ENCODE measurements around the gene ARL2BP. TPM values are rescaled to one million over a fixed set of nuclear protein-coding genes. Genes with fewer than 3 reads are reported as not detected.

ARL2BP gene
- total and polyA plus RNA-seq, 4 donors, result 13.4 to 33.6 (median 19.2) TPM

DNA sequence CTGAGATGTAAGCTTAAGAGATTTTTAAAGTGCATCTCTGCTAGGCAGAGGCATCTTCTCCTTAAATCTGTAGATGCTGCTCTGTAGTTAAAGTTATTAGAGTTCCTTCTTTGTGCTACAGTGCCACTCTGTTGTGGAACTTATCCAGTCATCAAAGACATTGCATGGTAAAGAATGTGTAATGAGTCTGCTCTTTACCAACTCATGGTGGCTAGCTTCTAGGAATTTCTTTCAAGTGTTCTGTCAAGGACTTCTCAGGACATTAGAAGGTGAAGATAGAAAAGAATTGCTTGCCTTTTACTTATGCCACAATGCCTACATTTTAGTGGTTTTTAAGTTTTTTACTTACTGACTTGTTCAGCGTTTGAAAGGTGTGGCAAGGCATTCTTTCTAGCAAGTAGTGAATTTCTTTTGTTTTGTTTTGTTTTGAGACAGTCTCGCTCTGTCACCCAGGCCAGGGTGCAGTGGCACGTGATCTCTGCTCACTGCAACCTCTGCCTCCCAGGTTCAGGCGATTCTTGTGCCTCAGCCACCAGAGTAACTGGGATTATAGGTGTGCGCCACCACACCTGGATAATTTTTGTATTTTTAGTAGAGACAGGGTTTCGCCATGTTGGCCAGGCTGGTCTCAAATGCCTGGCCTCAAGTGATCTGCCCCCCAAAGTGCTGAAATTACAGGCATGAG lies 20.3 kb upstream of the ARL2BP start:
- TF ChIP-seq HNF4A (conservative IDR thresholded peaks at IDR 0.05), result no peak
- no peak for TF ChIP-seq HNF4G (IDR thresholded peaks at IDR 0.05)
- no peak for TF ChIP-seq NR2F2 (IDR thresholded peaks at IDR 0.05)
- TF ChIP-seq YY1 (IDR thresholded peaks at IDR 0.05), result no peak
- TF ChIP-seq, protein P1, sequence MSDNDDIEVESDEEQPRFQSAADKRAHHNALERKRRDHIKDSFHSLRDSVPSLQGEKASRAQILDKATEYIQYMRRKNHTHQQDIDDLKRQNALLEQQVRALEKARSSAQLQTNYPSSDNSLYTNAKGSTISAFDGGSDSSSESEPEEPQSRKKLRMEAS (IDR thresholded peaks at IDR 0.05), result no peak
- TF ChIP-seq, protein P2, sequence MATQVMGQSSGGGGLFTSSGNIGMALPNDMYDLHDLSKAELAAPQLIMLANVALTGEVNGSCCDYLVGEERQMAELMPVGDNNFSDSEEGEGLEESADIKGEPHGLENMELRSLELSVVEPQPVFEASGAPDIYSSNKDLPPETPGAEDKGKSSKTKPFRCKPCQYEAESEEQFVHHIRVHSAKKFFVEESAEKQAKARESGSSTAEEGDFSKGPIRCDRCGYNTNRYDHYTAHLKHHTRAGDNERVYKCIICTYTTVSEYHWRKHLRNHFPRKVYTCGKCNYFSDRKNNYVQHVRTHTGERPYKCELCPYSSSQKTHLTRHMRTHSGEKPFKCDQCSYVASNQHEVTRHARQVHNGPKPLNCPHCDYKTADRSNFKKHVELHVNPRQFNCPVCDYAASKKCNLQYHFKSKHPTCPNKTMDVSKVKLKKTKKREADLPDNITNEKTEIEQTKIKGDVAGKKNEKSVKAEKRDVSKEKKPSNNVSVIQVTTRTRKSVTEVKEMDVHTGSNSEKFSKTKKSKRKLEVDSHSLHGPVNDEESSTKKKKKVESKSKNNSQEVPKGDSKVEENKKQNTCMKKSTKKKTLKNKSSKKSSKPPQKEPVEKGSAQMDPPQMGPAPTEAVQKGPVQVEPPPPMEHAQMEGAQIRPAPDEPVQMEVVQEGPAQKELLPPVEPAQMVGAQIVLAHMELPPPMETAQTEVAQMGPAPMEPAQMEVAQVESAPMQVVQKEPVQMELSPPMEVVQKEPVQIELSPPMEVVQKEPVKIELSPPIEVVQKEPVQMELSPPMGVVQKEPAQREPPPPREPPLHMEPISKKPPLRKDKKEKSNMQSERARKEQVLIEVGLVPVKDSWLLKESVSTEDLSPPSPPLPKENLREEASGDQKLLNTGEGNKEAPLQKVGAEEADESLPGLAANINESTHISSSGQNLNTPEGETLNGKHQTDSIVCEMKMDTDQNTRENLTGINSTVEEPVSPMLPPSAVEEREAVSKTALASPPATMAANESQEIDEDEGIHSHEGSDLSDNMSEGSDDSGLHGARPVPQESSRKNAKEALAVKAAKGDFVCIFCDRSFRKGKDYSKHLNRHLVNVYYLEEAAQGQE (IDR thresholded peaks at IDR 0.05), result no peak
- TF ChIP-seq FOXA2 (IDR thresholded peaks at IDR 0.05), result no peak
- no peak for TF ChIP-seq FOXA1 (IDR thresholded peaks at IDR 0.05)
- TF ChIP-seq RAD21 (IDR thresholded peaks at IDR 0.05), result no peak
- Histone ChIP-seq H3K4me1 (ENCODE audit: control insufficient read depth in 4 of 4, insufficient read depth in 4 of 4, low read length in 3 of 4) (no peaks in the 10 kb centered on the region), H3K9me3 (ENCODE audit: control insufficient read depth in 4 of 4, low read length in 3 of 4) (no peaks in the 10 kb centered on the region), H3K27me3 (ENCODE audit: control insufficient read depth in 4 of 4, insufficient read depth in 4 of 4, low read length in 3 of 4) (no peaks in the 10 kb centered on the region), H3K4me3 (ENCODE audit: low read depth in 1 of 3, low read length in 3 of 3) (no peak overlapping the region), H3K27ac (ENCODE audit: low read depth in 1 of 2, low read length in 2 of 2) (no peak overlapping the region), H3K9ac (ENCODE audit: low read depth in 1 of 2, low read length in 2 of 2) (no peak overlapping the region), H3K36me3 (ENCODE audit: control insufficient read depth in 4 of 4, insufficient read depth in 3 of 4, low read depth in 1 of 4, low read length in 3 of 4) (peaks cover 16 to 73% (median 59%) of the 10 kb centered on the region in 4 donors)
- 97% methylated on average over 6 of the region's 6 CpGs for WGBS
- DNase-seq (ENCODE audit: low spot score), result no peak

DNA sequence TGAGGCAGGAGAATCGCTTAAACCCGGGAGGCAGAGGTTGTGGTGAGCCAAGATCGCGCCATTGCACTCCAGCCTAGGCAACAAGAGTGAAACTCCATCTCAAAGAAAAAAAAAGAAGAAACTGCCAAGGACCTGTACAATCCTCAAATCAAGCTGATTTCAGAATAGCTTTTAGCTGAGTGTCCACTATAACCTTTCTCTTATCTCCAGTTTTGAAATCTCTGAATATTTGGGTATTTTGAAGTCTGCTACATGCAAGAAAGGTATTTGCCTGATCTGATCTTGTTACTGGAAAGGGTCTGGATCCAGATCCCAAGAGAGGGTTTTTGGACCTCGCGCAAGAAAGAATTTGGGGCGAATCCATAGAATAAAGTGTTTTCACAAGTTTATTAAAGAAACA lies 19.1 kb upstream of the ARL2BP start:
- DNase-seq (ENCODE audit: low spot score), result no peak
- Histone ChIP-seq H3K4me3 (ENCODE audit: low read depth in 1 of 3, low read length in 3 of 3) (no peak overlapping the region), H3K9ac (ENCODE audit: low read depth in 1 of 2, low read length in 2 of 2) (no peak overlapping the region), H3K9me3 (ENCODE audit: control insufficient read depth in 4 of 4, low read length in 3 of 4) (no peaks in the 10 kb centered on the region), H3K27ac (ENCODE audit: low read depth in 1 of 2, low read length in 2 of 2) (no peak overlapping the region), H3K27me3 (ENCODE audit: control insufficient read depth in 4 of 4, insufficient read depth in 4 of 4, low read length in 3 of 4) (no peaks in the 10 kb centered on the region), H3K4me1 (ENCODE audit: control insufficient read depth in 4 of 4, insufficient read depth in 4 of 4, low read length in 3 of 4) (no peaks in the 10 kb centered on the region), H3K36me3 (ENCODE audit: control insufficient read depth in 4 of 4, insufficient read depth in 3 of 4, low read depth in 1 of 4, low read length in 3 of 4) (peaks cover 20 to 76% (median 58%) of the 10 kb centered on the region in 4 donors)
- TF ChIP-seq TAF1 (conservative IDR thresholded peaks at IDR 0.05) (no peak), GABPA (IDR thresholded peaks at IDR 0.05 in 1 of 2, conservative IDR thresholded peaks at IDR 0.05 in 1 of 2) (no peak), FOXA1 (IDR thresholded peaks at IDR 0.05) (no peak), RXRA (IDR thresholded peaks at IDR 0.05) (no peak), HNF4G (IDR thresholded peaks at IDR 0.05) (no peak), JUND (IDR thresholded peaks at IDR 0.05) (no peak), EGR1 (IDR thresholded peaks at IDR 0.05; ENCODE audit: low read depth in 2 of 2) (no peak), HNF4A (conservative IDR thresholded peaks at IDR 0.05) (no peak), YY1 (IDR thresholded peaks at IDR 0.05) (no peak), FOXA2 (IDR thresholded peaks at IDR 0.05) (no peak), SP1 (IDR thresholded peaks at IDR 0.05) (no peak), NR2F2 (IDR thresholded peaks at IDR 0.05) (no peak), RAD21 (IDR thresholded peaks at IDR 0.05) (no peak)
- TF ChIP-seq, protein P3, sequence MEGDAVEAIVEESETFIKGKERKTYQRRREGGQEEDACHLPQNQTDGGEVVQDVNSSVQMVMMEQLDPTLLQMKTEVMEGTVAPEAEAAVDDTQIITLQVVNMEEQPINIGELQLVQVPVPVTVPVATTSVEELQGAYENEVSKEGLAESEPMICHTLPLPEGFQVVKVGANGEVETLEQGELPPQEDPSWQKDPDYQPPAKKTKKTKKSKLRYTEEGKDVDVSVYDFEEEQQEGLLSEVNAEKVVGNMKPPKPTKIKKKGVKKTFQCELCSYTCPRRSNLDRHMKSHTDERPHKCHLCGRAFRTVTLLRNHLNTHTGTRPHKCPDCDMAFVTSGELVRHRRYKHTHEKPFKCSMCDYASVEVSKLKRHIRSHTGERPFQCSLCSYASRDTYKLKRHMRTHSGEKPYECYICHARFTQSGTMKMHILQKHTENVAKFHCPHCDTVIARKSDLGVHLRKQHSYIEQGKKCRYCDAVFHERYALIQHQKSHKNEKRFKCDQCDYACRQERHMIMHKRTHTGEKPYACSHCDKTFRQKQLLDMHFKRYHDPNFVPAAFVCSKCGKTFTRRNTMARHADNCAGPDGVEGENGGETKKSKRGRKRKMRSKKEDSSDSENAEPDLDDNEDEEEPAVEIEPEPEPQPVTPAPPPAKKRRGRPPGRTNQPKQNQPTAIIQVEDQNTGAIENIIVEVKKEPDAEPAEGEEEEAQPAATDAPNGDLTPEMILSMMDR (IDR thresholded peaks at IDR 0.05; ENCODE audit: low read depth, low read length, missing input control), result no peak
- TF ChIP-seq, protein P1 (IDR thresholded peaks at IDR 0.05), result no peak
- TF ChIP-seq, protein P4, sequence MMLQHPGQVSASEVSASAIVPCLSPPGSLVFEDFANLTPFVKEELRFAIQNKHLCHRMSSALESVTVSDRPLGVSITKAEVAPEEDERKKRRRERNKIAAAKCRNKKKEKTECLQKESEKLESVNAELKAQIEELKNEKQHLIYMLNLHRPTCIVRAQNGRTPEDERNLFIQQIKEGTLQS (IDR thresholded peaks at IDR 0.05), result no peak
- TF ChIP-seq, protein P2 (IDR thresholded peaks at IDR 0.05), result no peak
- TF ChIP-seq, protein P5, sequence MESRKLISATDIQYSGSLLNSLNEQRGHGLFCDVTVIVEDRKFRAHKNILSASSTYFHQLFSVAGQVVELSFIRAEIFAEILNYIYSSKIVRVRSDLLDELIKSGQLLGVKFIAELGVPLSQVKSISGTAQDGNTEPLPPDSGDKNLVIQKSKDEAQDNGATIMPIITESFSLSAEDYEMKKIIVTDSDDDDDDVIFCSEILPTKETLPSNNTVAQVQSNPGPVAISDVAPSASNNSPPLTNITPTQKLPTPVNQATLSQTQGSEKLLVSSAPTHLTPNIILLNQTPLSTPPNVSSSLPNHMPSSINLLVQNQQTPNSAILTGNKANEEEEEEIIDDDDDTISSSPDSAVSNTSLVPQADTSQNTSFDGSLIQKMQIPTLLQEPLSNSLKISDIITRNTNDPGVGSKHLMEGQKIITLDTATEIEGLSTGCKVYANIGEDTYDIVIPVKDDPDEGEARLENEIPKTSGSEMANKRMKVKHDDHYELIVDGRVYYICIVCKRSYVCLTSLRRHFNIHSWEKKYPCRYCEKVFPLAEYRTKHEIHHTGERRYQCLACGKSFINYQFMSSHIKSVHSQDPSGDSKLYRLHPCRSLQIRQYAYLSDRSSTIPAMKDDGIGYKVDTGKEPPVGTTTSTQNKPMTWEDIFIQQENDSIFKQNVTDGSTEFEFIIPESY (IDR thresholded peaks at IDR 0.05), result no peak
- WGBS, result 97% methylated on average over 7 of the region's 7 CpGs
